GM21717 (cell line): ENCODE results near the gene LOC128125822.

Experiments
- ATAC-seq: cut with Tn5 transposase; IDR thresholded peaks from one replicate; pipeline ENCODE4 v1.9.1; 2021; ENCODE audit warnings: mild to moderate bottlenecking, moderate library complexity; ENCODE audit not compliant: unreplicated experiment

LOC128125822 gene

DNA sequence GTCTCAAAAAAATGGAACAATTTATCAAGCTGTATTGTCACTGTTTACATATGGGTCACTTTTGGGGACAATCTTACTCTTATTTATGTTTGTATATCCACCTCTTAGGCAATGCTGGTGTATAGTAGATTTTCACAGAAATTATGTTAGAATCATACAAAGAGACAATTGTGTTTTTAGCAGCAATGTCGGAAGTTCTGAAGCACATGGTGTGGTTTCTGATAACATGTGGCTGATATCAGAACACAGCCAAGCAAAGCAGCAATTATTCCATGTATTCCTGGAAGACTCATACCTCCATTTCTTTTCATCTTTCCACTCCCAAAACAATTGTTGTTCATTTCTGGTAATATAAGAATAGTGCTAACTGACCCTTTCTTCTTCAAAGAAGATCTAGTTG lies 17.5 kb upstream of the LOC128125822 start:
- ATAC-seq: no peak

DNA sequence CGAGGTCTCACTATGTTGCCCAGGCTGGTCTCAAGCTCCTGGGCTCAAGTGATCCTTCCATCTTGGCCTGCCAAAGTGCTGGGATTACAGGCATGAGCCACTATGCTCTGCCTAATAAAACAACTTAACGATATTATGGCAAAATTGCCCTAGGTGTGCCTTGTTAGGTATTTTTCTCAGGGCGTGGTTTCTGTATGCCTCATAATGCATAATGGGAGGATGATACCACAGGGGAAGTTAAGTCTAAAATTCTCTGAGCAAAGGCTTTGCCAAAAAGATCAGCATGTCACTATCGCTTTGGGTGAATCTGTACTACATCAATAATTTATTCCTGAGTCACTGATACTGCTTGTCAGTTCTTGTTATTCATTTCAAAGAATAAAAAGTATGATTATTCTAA lies 15.9 kb upstream of the LOC128125822 start:
- ATAC-seq: no peak

DNA sequence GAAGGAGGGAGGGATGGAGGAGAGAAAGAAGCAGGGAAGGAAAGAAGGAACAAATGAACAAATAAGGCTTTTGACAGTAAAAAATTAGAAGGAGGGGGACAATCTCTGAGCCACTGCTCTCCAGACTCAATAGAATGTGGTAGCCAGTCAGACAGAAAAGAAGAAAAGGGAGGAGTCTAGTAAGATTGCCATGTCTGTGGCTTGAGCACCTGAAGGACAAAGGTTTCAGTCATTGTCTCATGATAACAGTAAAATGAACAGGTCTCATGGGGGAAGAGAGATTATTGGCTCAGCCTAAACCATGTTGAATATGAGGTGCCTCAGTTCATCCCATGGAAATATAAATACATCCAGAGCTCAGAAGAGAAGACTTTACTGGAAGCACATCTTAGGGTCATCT lies 14.0 kb upstream of the LOC128125822 start:
- ATAC-seq: peak; percentile 57

DNA sequence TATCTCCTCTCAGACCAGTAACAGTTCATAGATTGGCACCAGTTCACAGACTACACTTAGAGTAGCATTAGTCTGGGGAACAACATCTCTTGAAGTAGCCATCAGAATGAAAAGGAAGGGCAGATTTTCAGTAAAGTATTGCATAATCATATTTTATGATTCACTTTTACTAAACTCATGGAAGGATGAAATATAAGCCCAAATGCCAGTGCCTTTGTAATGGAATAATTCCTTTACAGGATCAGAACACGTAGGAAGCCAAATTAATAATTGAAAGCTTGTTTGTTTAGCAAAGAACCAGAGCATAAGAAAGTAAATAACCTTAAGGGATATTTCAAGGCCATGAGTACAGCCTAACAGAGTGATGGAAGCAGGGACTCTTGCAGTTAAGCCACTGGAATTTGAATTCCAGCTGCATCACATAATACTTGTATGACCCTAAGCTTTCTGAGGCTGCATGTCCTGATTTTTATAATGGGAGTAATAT lies 11.4 kb upstream of the LOC128125822 start:
- no peak for ATAC-seq

DNA sequence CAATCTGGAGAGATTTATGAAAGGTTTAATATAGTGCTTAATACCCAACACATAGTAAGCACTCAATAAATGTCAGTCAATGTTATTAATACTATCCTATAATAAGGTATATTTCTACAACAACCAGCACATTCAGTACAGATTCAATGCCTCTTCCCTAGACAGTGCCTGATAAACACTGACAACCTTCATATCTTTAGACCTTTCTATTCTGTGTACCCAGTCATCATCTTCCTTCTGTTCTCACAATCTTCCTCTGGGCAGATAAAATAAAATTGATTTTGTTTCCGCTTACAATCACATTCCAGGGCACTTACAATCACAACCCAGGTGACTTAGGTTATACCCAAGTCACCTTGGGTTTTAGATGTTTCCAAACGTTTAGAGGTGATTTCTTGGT lies 11.0 kb upstream of the LOC128125822 start:
- ATAC-seq: no peak

DNA sequence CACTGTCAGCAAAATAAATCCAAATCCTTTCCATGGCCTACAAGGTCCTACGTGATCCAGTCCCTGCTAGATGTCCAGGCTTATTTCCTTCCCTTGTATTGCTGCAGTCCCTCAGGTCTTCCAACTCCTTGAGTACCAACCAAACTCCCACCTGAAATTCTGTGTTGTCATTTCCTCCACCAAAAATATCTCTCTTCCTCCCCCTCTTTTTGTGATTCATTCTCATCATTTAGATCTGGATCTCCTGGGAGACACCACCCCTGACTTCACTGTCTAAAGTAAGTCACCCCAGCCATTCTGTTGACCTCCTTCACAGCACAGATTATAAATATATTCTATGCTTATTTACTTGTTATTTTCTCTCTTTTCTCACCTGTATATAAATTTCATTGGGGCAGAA lies 9.0 kb upstream of the LOC128125822 start:
- ATAC-seq: no peak

DNA sequence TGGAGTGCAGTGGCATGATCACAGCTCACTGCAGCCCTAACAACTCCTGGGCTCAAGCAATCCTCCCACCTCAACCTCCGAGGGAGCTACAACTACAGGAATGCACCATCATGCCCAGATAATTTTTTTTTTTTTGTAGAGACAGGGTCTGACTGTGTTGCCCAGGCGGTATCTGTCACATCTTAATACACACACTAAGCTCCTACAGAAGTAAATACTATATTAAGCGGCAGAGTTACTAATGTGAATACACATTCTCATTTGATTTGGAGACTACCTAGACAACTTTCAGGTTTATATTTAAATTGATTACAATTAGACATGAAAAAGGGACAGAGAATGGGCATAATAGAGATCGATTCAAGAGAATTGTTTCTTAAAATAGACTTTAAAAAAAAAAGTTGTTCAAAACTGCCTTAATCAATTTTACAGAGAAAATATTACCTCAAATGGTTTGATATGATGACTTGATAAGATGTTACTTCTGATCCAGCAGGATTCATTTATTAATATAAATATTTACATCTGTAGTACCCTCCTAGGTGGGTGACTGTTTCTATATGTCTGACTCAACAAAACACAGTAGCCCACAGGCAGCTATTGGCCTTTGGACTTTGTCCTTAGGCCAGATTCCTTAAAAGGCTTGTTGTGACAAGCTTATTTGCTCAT lies 7.1 kb upstream of the LOC128125822 start:
- no peak for ATAC-seq

DNA sequence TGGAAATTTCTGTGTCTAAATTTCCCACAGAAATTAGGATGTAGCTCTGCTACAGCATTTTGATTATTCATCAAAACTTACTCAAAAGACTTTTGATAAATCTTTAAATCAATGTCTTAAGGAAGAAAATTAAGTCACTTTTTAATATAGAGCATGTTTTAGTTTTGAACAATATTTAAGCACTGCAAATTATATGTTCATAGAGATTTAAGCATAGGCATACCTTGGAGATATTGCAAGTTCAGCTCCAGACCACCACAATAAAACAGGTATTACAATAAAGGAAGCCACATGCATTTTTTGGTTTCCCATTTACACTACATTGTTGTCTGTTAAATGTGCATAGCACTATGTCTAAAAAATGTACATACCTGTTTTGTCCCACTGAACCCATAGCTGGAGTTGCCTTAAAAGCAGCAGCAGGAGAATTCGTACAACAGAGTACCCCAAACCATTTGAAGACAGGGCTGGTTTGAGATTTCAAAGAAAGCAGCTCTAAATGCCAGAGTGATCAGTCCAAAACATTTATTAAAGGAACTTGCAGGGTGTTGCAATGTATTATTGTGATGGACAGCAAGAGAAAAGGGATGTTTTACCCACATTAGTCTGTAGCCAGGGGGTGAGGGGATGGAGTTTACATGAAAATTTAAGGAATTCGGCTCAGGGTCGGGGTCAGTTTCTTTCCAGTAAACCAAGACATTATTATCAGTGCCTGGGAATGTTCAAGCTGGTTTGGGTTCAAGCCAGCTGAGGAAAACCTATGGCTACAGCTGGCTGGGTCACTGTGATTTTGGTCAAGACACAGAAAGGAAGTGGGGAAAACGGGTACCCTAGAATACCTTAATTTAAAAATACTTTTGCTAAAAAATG lies 6.3 kb upstream of the LOC128125822 start:
- no peak for ATAC-seq

DNA sequence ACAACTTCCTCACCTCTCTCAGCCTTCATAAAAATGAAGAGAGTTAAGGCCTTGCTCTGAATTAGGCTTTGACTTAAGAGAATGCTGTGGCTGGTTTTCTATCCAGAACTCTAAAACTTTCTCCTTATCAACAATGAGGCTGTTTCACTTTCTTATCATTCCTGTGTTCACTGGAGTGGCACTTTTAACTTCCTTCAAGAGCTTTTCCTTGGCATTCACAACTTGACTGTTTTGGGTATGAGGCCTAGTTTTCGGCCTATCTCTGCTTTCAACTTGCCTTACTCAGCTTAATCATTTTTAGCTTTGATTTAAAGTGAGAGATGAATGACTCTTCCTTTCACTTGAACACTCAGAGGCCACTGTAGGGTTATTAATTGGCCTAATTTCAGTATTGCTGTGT lies 4.3 kb upstream of the LOC128125822 start:
- no peak for ATAC-seq

DNA sequence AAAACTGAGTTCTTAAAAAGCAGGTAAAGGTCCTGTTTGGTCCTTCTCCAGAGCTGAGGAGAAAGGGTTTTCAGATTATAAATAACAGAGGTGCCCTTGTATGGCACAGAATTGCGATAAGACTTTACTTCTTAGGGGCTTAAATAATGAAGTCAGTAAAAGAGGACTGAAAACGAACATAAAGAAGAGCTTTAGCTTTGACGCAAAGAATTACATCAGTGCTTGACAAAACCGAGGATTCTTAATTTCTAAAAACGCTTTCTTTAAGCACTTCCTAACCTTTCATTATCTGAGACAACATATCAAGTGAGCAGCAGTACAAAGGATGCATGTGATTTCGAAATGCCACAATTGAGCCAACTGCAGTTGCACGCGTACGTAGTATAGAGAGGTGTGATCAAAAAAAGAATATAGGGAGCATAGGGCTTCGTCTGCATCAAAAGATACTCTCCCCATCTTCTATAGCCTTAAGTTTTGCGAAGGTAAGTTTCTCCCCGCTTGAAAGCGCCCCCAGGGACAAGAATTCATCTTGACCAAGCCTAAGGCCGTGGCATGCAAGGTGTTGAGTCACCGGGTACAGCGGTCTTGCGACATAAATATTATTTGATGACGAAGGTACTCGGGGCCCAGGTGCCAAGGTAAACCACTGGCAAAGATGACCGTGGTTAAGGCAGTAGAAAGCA lies 778 bp upstream of the LOC128125822 start:
- ATAC-seq: peak; percentile 0

DNA sequence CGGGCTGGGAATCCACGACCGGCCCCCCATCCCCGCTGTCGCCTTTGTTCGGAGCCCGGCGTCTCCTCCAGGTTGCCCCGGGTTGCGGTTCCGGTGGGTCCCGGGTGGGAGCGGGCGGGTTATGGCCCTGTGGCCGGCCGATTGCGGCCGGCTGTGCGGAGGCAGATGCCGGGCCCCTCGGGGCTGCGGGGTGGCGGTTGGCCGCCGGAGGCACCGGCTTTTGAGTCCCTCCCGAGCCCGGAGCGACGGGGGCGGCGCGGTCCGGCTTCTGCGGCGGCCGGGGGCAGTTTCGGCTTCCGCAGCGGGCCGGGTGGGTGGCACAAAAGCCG lies 431 bp downstream of the LOC128125822 start:
- peak; percentile 13 for ATAC-seq

DNA sequence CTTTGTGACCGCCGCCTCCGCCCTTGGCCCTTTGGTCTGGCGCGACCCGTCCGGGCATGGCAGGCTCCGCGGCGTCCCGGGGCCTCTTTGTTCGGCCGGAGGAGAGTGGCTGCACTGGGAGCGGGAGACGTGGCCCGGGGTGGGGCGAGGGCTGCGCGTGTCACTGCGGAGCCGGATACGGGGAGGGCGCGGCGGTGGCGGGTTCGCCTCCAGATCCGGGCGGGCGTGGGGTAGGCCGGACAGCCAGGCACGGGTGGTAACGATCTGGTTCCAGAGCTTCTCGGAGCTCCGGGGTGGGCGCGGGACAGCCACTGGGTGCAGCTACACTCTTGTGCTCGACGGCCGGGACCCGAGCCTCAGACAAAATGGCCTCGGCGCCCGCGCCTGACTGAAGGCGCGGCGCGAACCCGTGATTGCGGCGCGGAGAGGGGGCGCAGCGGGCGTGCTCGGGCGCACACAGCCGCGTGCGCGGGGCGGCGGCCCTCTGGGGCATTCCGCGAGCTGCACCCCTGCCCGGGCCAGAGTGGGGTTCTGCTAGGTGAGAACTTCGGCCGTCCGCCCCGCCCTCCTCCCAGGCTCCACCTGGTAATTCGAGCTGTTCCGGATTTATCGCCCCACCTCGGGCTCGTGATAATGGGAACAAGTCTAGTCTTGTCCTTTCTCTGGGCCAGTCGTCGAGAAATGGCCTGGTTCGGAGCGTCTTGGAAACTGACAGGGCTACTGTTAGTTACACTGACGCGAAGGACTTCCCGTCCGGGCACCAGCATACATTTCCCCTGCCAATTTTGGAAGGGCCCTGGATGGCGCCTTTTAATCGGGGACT lies 1.0 kb downstream of the LOC128125822 start:
- peak; percentile 52 for ATAC-seq

DNA sequence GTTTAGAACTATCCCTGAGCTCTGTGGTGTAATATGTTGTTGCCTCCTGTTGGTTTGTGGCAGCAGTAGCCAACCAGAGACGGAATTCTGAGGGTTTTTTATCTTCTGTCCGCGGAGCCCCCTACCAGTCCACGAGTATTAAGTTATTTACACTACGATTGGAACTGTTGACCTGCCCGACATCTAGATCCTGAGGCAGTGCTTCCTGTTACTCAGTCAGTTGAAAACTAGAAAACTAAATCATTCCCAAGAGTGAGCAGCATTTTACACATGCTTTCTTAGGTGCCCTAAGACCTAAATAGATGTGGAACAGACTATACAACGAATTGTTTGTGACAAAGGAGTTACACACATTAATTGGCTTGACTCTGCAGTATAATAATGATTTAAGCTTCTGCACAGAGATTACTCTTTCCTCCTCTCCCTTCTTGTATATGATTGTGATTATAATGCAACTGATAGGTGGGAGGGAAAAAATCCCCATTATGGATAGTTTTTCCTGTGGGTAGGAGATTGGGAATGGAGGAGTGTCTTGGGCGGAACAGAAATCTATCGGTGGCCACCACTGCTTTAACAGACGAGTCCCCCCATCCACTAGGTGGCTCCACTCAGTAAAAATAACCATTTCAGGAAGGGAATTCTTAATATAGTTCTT lies 1.7 kb downstream of the LOC128125822 start:
- no peak for ATAC-seq

DNA sequence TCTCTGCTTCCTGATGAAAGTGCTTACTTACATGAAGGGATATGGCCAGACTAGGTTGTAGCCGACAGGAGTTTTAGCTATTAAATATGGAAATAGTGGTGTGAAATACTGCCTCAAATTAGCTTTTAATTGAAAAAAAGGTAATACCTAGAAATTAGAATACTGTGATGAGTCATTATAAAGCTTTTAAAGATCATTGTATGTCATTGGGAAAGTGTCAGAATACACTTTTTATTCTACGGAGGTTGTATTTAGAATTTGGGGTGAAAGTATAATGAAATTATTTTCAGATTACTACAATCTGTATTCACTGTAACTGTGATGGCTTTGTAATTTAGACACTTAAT lies 2.2 kb downstream of the LOC128125822 start:
- no peak for ATAC-seq

DNA sequence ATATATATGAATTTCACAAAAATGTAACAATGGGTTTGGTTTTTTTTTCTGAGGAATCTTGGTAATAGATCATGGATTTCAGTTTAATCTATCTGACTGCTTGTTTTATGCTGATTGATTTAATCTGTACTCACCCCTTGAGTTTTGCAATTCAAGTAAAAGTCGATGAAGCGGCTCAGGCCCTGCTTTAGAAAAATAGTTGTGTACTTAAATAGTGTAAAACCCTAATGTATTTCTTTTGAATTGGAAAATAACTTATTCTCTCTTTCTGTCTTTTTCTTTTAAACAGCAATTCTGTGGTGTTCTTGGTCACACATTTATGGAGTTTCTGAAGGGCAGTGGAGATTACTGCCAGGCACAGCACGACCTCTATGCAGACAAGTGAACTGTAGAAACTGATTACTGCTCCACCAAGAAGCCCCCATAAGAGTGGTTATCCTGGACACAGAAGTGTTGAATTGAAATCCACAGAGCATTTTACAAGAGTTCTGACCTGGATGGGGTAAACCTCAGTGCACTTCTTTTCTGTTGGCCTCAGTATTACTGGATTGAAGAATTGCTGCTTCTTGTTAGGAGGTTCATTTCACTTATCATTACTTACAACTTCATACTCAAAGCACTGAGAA lies 4.0 kb downstream of the LOC128125822 start:
- no peak for ATAC-seq

DNA sequence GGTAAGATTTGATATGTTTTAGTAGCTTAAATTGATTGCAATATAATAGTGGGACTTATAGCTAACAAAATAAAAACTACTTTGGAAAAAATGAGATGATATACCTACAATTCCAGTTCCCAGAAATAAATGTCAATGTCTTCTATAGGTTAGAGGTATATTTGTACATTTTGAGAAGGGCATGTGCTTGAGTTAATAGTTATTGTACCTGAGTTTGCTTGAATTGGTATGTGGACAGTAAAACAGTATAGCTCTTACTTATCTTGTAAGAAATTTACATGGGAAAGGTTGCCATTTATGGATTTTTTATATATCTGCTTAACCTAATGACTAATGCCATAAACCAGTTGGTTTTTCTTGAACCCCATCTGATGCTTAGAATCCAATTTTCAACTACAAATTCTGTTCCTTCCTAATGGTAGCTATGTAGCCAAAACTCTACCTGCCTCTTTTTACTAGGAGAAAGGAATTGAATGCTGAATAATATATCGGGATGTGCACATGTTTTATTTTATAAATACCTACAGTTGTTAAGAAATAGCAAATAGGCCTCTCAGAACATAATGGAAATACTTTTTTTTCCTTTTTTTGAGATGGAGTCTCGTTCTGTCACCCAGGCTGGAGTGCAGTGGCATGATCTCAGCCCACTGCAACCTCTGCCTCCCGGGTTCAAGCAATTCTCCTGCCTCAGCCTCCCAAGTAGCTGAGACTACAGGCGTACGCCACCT lies 4.9 kb downstream of the LOC128125822 start:
- ATAC-seq: no peak

DNA sequence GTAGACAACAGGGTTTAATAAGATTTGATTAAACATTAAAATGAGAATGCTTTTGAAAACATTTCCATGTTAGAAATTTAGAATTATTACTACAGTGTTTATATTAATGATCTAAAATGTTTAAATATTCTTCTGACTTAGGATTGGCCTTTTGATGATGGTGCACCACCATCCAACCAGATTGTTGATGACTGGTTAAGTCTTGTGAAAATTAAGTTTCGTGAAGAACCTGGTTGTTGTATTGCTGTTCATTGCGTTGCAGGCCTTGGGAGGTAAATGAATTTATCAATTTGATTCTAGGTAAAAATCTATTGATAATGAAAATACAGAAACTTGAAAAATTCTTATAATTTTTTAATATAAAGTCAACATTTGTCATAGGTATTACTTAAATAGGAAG lies 6.5 kb downstream of the LOC128125822 start:
- ATAC-seq: no peak

DNA sequence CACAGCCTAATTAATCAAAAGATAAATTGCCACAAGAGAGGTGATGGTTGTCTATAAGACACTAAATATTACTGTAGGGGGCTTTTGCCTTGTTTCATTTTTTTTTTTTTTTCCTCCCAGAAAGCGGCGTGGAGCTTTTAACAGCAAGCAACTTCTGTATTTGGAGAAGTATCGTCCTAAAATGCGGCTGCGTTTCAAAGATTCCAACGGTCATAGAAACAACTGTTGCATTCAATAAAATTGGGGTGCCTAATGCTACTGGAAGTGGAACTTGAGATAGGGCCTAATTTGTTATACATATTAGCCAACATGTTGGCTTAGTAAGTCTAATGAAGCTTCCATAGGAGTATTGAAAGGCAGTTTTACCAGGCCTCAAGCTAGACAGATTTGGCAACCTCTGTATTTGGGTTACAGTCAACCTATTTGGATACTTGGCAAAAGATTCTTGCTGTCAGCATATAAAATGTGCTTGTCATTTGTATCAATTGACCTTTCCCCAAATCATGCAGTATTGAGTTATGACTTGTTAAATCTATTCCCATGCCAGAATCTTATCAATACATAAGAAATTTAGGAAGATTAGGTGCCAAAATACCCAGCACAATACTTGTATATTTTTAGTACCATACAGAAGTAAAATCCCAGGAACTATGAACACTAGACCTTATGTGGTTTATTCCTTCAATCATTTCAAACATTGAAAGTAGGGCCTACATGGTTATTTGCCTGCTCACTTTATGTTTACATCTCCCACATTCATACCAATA lies 7.8 kb downstream of the LOC128125822 start:
- ATAC-seq: no peak

DNA sequence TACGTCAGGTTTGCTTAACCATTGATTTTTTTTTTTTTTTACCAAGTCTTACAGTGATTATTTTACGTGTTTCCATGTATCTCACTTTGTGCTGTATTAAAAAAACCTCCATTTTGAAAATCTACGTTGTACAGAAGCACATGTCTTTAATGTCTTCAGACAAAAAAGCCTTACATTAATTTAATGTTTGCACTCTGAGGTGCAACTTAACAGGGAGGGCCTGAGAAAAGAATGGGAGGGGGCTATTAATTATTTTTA lies 8.4 kb downstream of the LOC128125822 start:
- ATAC-seq: no peak
